ENCODE data around the gene FREY1.
A peak's percentile ranks its signal among the peaks of the same experiment; 100 is the strongest.

The FREY1 gene

GRCh38 chr11:45870706-45871105 lies 36.4 kb downstream of the FREY1 start:
- DNase-seq (ENCODE audit: low spot score) = no peak

GRCh38 chr11:45869551-45869950 lies 37.5 kb downstream of the FREY1 start:
- DNase-seq (ENCODE audit: low spot score) = no peak

GRCh38 chr11:45864041-45864440 lies 43.0 kb downstream of the FREY1 start:
- DNase-seq (ENCODE audit: low spot score) = no peak

- no peak for DNase-seq (ENCODE audit: low spot score)
Observed at GRCh38 chr11:45860764-45861510, 46.1 kb downstream of the FREY1 start.

GRCh38 chr11:45860348-45860747 lies 46.7 kb downstream of the FREY1 start:
- no peak for DNase-seq (ENCODE audit: low spot score)

GRCh38 chr11:45859661-45860140 lies 47.4 kb downstream of the FREY1 start:
- DNase-seq (ENCODE audit: low spot score) = peak; percentile 86

GRCh38 chr11:45858751-45859398 lies 48.2 kb downstream of the FREY1 start:
- no peak for DNase-seq (ENCODE audit: low spot score)

- DNase-seq (ENCODE audit: low spot score) = peak; percentile 53
Observed at GRCh38 chr11:45857961-45858474, 49.1 kb downstream of the FREY1 start.
